Activated B cell treated with CpG ODN at 0.5 μM for 24 hours (primary cell): Measurements from ENCODE around the gene GUCY1A2. TPM values are rescaled to one million over a fixed set of nuclear protein-coding genes. Genes with fewer than 3 reads are reported as not detected.

Source experiments
- ATAC-seq: fragments of 200-7000 bp; cut with Tn5 transposase; one replicate; pipeline ENCODE4 v1.10.0; 2021; ENCODE audit warnings: low read depth, mild to moderate bottlenecking, moderate library complexity
- CTCF ChIA-PET: fragments of 350-600 bp; sonication (Branson Sonifier 250); formaldehyde crosslinking; loops from one replicate; lab custom pipeline; 2021; ENCODE audit warnings: antibody characterized with exemption; lab: Charles Lee
- POLR2A ChIA-PET: fragments of 350-600 bp; sonication (Branson Sonifier 250); formaldehyde crosslinking; loops from one replicate; lab custom pipeline; 2021; ENCODE audit warnings: antibody characterized with exemption; lab: Charles Lee
- DNase-seq: peaks from one replicate; pipeline ENCODE4 v3.0.0; 2022
- H3K27ac Mint-ChIP-seq: one replicate; pipeline ENCODE4 v1.8.0; 2020; ENCODE audit warnings: mixed read lengths
- H3K27me3 Mint-ChIP-seq: one replicate; pipeline ENCODE4 v1.8.0; 2021; ENCODE audit warnings: mixed read lengths
- H3K36me3 Mint-ChIP-seq: one replicate; pipeline ENCODE4 v1.8.0; 2021; ENCODE audit warnings: low read depth, mixed read lengths
- H3K4me1 Mint-ChIP-seq: one replicate; pipeline ENCODE4 v1.8.0; 2021; ENCODE audit warnings: mixed read lengths
- H3K4me3 Mint-ChIP-seq: one replicate; pipeline ENCODE4 v1.8.0; 2020; ENCODE audit warnings: mild to moderate bottlenecking, mixed read lengths
- H3K9me3 Mint-ChIP-seq: one replicate; pipeline ENCODE4 v1.8.0; 2020; ENCODE audit warnings: mixed read lengths
- intact Hi-C: fragments of 100-400 bp; cut with micrococcal nuclease; formaldehyde crosslinking; loops from one replicate; pipeline ENCODE4 v1.15.1; 2024
- total RNA-seq: library from RNA; stranded (reverse); gene quantifications from 2 replicates; pipeline ENCODE4 v1.2.3, GENCODE V29; 2022
- TF ChIP-seq, protein P1 (sequence below): fragments of 200-600 bp; IDR thresholded peaks from one replicate; pipeline ENCODE4 v1.8.0; 2022; ENCODE audit warnings: antibody characterized with exemption, mild to moderate bottlenecking

Gene GUCY1A2
- total RNA-seq, 1 donor from 2014 or later: not detected

DNA sequence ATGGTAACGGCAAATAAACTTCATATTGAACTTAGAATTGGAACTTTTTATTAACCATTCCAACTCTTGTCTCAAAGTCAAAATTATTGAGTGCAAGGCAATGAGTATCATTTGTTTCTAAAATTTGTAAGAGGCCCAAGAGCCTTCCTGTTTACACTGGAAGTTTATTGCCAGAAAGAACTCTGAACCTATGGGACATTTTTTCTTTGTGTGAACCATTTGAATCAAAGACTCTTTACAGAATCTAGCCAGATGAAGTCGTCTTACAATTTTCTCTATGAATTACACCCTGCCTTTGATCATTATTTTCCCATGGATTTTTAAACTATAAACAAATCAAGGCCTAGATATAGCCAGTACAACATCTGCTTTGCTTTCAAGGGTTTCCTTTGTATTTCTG lies 2.3 kb upstream of the GUCY1A2 start:
- H3K4me1 Mint-ChIP-seq: peaks cover 8% of the 10 kb centered on the region
- ChIA-PET CTCF (no interaction called here), POLR2A (no interaction called here)
- H3K4me3 Mint-ChIP-seq: no peak overlapping the region
- H3K9me3 Mint-ChIP-seq: no peaks in the 10 kb centered on the region
- no peak for DNase-seq
- intact Hi-C loops: no loop called here
- TF ChIP-seq, protein P1, sequence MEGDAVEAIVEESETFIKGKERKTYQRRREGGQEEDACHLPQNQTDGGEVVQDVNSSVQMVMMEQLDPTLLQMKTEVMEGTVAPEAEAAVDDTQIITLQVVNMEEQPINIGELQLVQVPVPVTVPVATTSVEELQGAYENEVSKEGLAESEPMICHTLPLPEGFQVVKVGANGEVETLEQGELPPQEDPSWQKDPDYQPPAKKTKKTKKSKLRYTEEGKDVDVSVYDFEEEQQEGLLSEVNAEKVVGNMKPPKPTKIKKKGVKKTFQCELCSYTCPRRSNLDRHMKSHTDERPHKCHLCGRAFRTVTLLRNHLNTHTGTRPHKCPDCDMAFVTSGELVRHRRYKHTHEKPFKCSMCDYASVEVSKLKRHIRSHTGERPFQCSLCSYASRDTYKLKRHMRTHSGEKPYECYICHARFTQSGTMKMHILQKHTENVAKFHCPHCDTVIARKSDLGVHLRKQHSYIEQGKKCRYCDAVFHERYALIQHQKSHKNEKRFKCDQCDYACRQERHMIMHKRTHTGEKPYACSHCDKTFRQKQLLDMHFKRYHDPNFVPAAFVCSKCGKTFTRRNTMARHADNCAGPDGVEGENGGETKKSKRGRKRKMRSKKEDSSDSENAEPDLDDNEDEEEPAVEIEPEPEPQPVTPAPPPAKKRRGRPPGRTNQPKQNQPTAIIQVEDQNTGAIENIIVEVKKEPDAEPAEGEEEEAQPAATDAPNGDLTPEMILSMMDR: no peak
- peaks cover 38% of the 10 kb centered on the region for H3K27me3 Mint-ChIP-seq
- H3K27ac Mint-ChIP-seq: no peak overlapping the region
- no peaks in the 10 kb centered on the region for H3K36me3 Mint-ChIP-seq
- no peak for ATAC-seq

DNA sequence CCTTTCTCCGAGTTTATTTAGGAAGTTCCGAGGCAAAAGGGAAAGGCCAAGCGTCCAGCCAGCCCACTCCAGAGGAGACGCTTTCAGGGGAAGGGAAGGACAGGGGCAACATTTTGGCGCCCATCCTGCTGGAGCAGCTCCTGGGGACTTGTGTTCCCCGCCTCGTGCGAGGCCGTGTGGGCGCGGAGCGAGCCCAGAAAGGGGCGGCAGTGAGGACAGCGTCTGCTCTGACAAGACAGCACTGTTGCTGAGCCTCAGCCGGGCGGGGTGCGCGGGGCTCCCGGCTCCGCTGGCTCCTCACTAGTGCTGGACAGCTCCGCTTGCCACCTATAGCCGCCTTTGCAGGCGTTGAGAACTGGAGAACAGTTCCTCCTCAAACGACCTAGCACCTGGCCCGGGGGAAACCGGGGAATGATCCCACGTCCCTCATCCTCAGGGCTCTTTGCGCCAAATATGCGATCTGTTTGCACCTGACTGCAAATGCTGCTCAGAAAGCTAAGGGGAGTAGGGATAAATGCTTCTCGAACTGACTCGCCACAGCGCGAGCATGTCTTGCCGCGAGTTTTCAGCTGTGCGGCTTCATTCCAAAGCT lies 722 bp upstream of the GUCY1A2 start:
- CTCF ChIA-PET: interaction anchor here (0.6 kb wide), 1 partner anchor 882 kb away, joined by 3 read pairs; no protein-coding TSS in a partner anchor
- Mint-ChIP-seq H3K9me3 (no peaks in the 10 kb centered on the region), H3K4me3 (no peak overlapping the region), H3K27ac (no peak overlapping the region), H3K27me3 (peaks cover 45% of the 10 kb centered on the region), H3K4me1 (peaks cover 8% of the 10 kb centered on the region), H3K36me3 (no peaks in the 10 kb centered on the region)
- intact Hi-C loops: no loop called here
- DNase-seq (no peak), ATAC-seq (no peak)
- TF ChIP-seq, protein P1: no peak
- POLR2A ChIA-PET: no interaction called here

DNA sequence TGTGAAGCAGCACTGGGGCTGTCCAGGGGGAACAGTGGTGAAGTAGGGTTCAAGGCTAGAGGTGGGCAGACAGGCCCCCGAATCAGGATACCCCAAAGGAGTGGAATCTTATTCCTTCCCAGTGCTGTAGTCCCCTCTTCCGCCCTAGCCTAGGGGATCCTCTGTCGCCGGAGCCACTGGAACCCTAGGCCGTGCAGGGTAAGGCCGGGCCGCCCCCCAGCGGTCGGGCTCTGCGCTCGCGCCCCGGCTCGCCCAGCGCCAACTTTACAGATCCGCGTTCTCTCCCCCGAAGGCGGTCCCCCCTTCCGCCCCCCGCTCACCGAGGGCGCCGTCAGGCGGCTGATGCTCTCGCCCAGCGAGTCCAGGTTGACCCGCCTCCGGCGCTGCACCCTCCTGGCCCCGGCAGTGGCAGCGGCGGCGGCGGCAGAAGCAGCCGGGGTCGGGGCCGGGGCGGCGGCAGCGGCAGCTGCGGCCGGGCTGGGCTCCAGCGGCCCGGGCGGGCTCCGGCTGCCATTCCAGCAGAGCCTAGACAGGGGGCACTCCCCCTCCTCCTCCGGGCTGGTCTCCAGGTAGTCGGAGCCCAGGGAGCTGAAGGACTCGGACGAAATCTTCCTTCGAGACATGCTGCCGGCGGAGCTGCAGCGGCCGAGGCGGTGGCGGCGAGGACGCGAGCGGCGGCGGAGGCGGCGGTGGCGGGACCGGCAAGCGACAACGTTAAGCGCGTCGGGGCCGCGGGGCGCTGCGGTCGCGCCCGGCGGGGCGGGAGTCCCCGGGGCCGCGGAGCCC lies 650 bp downstream of the GUCY1A2 start:
- DNase-seq (peak; percentile 14), ATAC-seq (no peak)
- ChIA-PET CTCF (no interaction called here), POLR2A (no interaction called here)
- H3K4me3 Mint-ChIP-seq: peak overlapping the region; percentile 11
- intact Hi-C loops: no loop called here
- H3K36me3 Mint-ChIP-seq: no peaks in the 10 kb centered on the region
- H3K27me3 Mint-ChIP-seq: peaks cover 46% of the 10 kb centered on the region
- no peaks in the 10 kb centered on the region for H3K9me3 Mint-ChIP-seq
- TF ChIP-seq, protein P1: no peak
- H3K27ac Mint-ChIP-seq: no peak overlapping the region
- peaks cover 8% of the 10 kb centered on the region for H3K4me1 Mint-ChIP-seq

DNA sequence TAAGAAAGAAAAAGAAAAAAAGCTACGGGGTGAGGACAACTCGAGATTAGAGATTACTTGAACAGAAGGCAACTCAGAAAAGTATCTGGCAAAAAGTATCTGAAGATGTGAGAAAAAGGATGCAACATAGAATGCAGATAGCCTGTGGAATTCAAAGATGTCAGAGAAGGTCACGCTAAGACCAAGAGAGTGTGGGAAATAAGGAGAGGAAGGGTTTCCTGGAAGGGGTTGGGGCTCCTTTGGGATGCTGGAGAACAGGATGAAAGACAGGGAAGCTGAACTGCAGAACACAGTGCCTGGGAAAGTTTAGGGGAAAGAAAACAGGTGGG lies 1.2 kb downstream of the GUCY1A2 start:
- Mint-ChIP-seq H3K27ac (no peak overlapping the region), H3K9me3 (no peaks in the 10 kb centered on the region), H3K27me3 (peaks cover 43% of the 10 kb centered on the region), H3K4me1 (peaks cover 8% of the 10 kb centered on the region), H3K4me3 (peak overlapping the region; percentile 11), H3K36me3 (no peaks in the 10 kb centered on the region)
- ChIA-PET CTCF (no interaction called here), POLR2A (no interaction called here)
- intact Hi-C loops: no loop called here
- no peak for DNase-seq
- ATAC-seq: no peak
- TF ChIP-seq, protein P1: no peak

DNA sequence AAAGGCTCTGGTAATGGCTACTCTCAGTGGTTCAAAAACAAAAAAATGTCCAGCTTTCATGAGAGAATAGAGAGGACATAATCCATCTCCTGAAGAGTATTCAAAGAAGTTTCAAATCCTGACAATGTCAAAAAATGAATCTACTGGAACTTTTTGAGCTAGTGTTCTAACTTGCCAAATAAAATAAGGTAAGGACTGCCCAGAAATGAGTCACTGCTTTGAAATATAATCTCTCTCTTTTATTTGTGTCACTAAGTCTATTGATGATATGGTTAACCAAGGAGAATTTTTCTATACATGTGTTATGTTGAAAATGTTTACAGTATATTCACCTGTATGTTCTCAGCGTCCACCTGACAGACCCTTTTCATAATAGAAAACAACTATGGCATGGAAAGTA lies 3.4 kb downstream of the GUCY1A2 start:
- POLR2A ChIA-PET: no interaction called here
- TF ChIP-seq, protein P1: no peak
- Mint-ChIP-seq H3K9me3 (no peaks in the 10 kb centered on the region), H3K36me3 (no peaks in the 10 kb centered on the region), H3K27ac (no peak overlapping the region), H3K27me3 (peaks cover 30% of the 10 kb centered on the region), H3K4me1 (peaks cover 8% of the 10 kb centered on the region), H3K4me3 (no peak overlapping the region)
- CTCF ChIA-PET: no interaction called here
- intact Hi-C loops: no loop called here
- ATAC-seq (no peak), DNase-seq (no peak)
